ENCODE results near the gene ARL14. TPM values are rescaled to one million over a fixed set of nuclear protein-coding genes. Genes with fewer than 3 reads are reported as not detected.

Gene ARL14
- total RNA-seq, 1 donor from 2014 or later: 0.53 TPM

DNA sequence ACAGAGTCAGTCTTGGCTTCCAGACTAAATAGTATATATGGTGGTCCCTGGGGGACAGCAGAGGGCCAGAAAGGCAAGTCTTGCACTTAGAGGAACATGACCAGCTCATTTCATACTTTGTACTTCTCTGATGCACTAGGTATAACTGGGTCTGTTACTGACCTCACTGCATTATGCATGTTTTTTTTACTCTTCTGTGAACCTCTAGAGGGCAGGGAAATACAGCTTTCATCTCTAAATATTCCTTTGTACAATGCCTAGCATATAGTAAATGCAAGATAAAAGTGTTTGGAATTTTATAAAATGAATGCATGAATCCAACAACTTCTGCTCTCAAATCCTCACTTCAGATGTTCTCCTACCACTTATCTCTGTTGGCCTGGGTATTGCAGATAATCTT, 23.4 kb upstream of the ARL14 start:
- TF ChIP-seq, protein P1, sequence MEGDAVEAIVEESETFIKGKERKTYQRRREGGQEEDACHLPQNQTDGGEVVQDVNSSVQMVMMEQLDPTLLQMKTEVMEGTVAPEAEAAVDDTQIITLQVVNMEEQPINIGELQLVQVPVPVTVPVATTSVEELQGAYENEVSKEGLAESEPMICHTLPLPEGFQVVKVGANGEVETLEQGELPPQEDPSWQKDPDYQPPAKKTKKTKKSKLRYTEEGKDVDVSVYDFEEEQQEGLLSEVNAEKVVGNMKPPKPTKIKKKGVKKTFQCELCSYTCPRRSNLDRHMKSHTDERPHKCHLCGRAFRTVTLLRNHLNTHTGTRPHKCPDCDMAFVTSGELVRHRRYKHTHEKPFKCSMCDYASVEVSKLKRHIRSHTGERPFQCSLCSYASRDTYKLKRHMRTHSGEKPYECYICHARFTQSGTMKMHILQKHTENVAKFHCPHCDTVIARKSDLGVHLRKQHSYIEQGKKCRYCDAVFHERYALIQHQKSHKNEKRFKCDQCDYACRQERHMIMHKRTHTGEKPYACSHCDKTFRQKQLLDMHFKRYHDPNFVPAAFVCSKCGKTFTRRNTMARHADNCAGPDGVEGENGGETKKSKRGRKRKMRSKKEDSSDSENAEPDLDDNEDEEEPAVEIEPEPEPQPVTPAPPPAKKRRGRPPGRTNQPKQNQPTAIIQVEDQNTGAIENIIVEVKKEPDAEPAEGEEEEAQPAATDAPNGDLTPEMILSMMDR (conservative IDR thresholded peaks at IDR 0.05): no peak
- Mint-ChIP-seq H3K9me3 (no peaks in the 10 kb centered on the region), H3K4me3 (no peak overlapping the region), H3K4me1 (ENCODE audit: unreplicated experiment) (no peaks in the 10 kb centered on the region), H3K36me3 (no peaks in the 10 kb centered on the region), H3K27ac (no peak overlapping the region), H3K27me3 (no peaks in the 10 kb centered on the region)
- no peak for DNase-seq (ENCODE audit: extremely low spot score, unreplicated experiment)

- Mint-ChIP-seq H3K4me1 (ENCODE audit: unreplicated experiment) (peaks cover 11% of the 10 kb centered on the region), H3K27me3 (no peaks in the 10 kb centered on the region), H3K4me3 (peak overlapping the region; percentile 17), H3K27ac (no peak overlapping the region), H3K9me3 (peaks cover 4% of the 10 kb centered on the region), H3K36me3 (no peaks in the 10 kb centered on the region)
- no peak for DNase-seq (ENCODE audit: extremely low spot score, unreplicated experiment)
- TF ChIP-seq, protein P1 (conservative IDR thresholded peaks at IDR 0.05): no peak
Observed at GRCh38 chr3:160660902-160661301, 16.1 kb upstream of the ARL14 start.

DNA sequence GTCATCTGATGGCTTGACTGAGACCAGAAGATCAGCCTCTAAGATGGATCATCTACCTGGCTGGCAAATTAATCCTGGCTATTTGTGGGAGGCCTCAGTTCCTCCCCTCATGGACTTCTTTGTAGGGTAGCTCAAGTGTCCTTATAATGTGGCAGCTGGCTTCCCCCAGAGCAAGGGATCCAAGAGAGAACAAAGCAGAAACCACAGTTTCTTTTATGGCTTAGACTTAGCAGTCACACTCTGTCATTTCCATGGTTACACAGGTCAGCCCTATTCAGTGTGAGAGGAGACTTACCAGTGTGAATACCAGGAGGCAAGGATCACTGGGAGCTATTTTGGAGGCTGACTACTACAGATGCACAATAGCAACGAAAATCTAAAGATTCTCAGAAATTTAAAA, 15.3 kb upstream of the ARL14 start:
- Mint-ChIP-seq H3K27me3 (no peaks in the 10 kb centered on the region), H3K27ac (no peak overlapping the region), H3K9me3 (peaks cover 4% of the 10 kb centered on the region), H3K4me3 (no peak overlapping the region), H3K4me1 (ENCODE audit: unreplicated experiment) (peaks cover 15% of the 10 kb centered on the region), H3K36me3 (no peaks in the 10 kb centered on the region)
- TF ChIP-seq, protein P1 (conservative IDR thresholded peaks at IDR 0.05): no peak
- no peak for DNase-seq (ENCODE audit: extremely low spot score, unreplicated experiment)

- no peaks in the 10 kb centered on the region for H3K36me3 Mint-ChIP-seq
- H3K4me3 Mint-ChIP-seq: no peak overlapping the region
- peaks cover 4% of the 10 kb centered on the region for H3K9me3 Mint-ChIP-seq
- H3K27me3 Mint-ChIP-seq: no peaks in the 10 kb centered on the region
- no peak for DNase-seq (ENCODE audit: extremely low spot score, unreplicated experiment)
- TF ChIP-seq, protein P1 (conservative IDR thresholded peaks at IDR 0.05): no peak
- peaks cover 15% of the 10 kb centered on the region for H3K4me1 Mint-ChIP-seq (ENCODE audit: unreplicated experiment)
- no peak overlapping the region for H3K27ac Mint-ChIP-seq
Observed at GRCh38 chr3:160665231-160665630, 11.7 kb upstream of the ARL14 start.

DNA sequence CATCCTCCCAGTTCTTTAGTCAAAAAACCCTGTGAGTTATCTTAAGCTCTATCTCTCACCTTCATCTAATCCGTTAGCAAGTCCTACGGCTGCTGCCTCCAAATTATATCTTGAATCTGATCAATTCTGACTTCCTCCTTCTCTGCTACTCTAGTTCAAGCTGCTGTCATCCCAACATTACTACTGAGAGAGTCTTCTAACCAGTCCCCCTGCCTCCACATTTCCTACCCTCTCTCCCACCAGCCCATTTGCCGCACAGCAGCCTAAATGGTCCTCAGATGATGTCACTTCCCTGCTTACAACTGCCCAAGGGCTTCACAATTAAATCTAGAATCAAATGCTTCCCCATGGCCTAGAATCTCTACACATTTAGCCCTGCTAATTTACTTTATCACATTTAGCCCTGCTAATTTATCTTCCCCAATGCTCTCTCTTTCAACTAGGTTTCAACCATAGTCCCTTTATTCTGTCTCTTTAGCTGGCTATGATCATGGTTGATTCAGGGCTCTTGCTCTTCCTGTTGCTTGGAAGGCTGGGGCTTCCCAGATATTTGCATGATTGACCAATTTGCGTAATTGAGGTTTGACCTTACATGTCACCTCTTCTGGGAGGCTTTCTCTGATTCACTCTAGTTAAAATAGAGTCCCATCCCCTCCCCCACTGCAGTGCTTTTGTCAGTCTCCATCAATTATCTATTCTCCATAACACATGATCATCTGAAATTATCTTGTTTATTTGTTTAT, 11.0 kb upstream of the ARL14 start:
- no peaks in the 10 kb centered on the region for H3K36me3 Mint-ChIP-seq
- TF ChIP-seq, protein P1 (conservative IDR thresholded peaks at IDR 0.05): no peak
- peaks cover 4% of the 10 kb centered on the region for H3K9me3 Mint-ChIP-seq
- no peak overlapping the region for H3K27ac Mint-ChIP-seq
- H3K4me1 Mint-ChIP-seq (ENCODE audit: unreplicated experiment): peaks cover 13% of the 10 kb centered on the region
- no peak for DNase-seq (ENCODE audit: extremely low spot score, unreplicated experiment)
- no peaks in the 10 kb centered on the region for H3K27me3 Mint-ChIP-seq
- no peak overlapping the region for H3K4me3 Mint-ChIP-seq
